HG03066 (cell line): ENCODE measurements around the gene SH3PXD2B.
"Not testable (repeated sequence)": the region's sequence is repeated elsewhere in the genome, so short reads cannot be mapped to it uniquely, and the experiment has no call there.

Experiments
- ATAC-seq: cut with Tn5 transposase; IDR thresholded peaks from one replicate; pipeline ENCODE4 v1.9.1; 2021; ENCODE audit warnings: low read depth; ENCODE audit not compliant: unreplicated experiment

The SH3PXD2B gene

GRCh38 chr5:172403817-172404216 lies 50.5 kb downstream of the SH3PXD2B start:
- no peak for ATAC-seq

- ATAC-seq, result no peak
Observed at GRCh38 chr5:172403189-172403796, 51.0 kb downstream of the SH3PXD2B start.

GRCh38 chr5:172402531-172403188 lies 51.7 kb downstream of the SH3PXD2B start:
- ATAC-seq, result no peak

- not testable (repeated sequence) for ATAC-seq
Observed at GRCh38 chr5:172402031-172402430, 52.3 kb downstream of the SH3PXD2B start.

GRCh38 chr5:172399826-172400225 lies 54.5 kb downstream of the SH3PXD2B start:
- no peak for ATAC-seq

- ATAC-seq, result no peak
Observed at GRCh38 chr5:172399336-172399735, 55.0 kb downstream of the SH3PXD2B start.

- ATAC-seq, result not testable (repeated sequence)
Observed at GRCh38 chr5:172398645-172399044, 55.7 kb downstream of the SH3PXD2B start.

- ATAC-seq, result not testable (repeated sequence)
Observed at GRCh38 chr5:172396994-172397393, 57.3 kb downstream of the SH3PXD2B start.

GRCh38 chr5:172396220-172396619 lies 58.1 kb downstream of the SH3PXD2B start:
- ATAC-seq, result no peak

GRCh38 chr5:172395483-172395882 lies 58.8 kb downstream of the SH3PXD2B start:
- no peak for ATAC-seq

GRCh38 chr5:172389578-172390112 lies 64.7 kb downstream of the SH3PXD2B start:
- no peak for ATAC-seq

- ATAC-seq, result no peak
Observed at GRCh38 chr5:172388246-172388733, 66.0 kb downstream of the SH3PXD2B start.

- no peak for ATAC-seq
Observed at GRCh38 chr5:172385707-172386106, 68.6 kb downstream of the SH3PXD2B start.

- ATAC-seq, result no peak
Observed at GRCh38 chr5:172385010-172385563, 69.2 kb downstream of the SH3PXD2B start.

- ATAC-seq, result no peak
Observed at GRCh38 chr5:172383191-172383802, 71.0 kb downstream of the SH3PXD2B start.

- ATAC-seq, result no peak
Observed at GRCh38 chr5:172380987-172381643, 73.2 kb downstream of the SH3PXD2B start.

GRCh38 chr5:172380301-172380986 lies 73.9 kb downstream of the SH3PXD2B start:
- no peak for ATAC-seq

- no peak for ATAC-seq
Observed at GRCh38 chr5:172379481-172379880, 74.8 kb downstream of the SH3PXD2B start.

- no peak for ATAC-seq
Observed at GRCh38 chr5:172377856-172378255, 76.5 kb downstream of the SH3PXD2B start.

GRCh38 chr5:172377438-172377837 lies 76.9 kb downstream of the SH3PXD2B start:
- no peak for ATAC-seq
